ENCODE data around the gene SHROOM1. TPM values are rescaled to one million over a fixed set of nuclear protein-coding genes. Genes with fewer than 3 reads are reported as not detected.

Gene SHROOM1
- total RNA-seq, 5 donors from 2014 or later (not counting 1 experiment from before 2014, with no cell fraction given) = 0.35 to 1.1 (median 0.62) TPM; not detected in 2

GRCh38 chr5:132873119-132873929, 42.9 kb upstream of the SHROOM1 start, which contains the start of gene LEAP2:
Gene LEAP2, plus strand, starts transcription at chr5:132873668. Its CDS starts 27 bp downstream, at chr5:132873695.
- H3K36me3 ChIP-seq (ENCODE audit: control insufficient read depth in 2 of 2, extremely low read depth in 1 of 2, insufficient read depth in 1 of 2, low read length in 1 of 2) = peaks cover 0 to 33% of the 10 kb centered on the region in 2 donors
- Mint-ChIP-seq H3K27me3 (no peaks in the 10 kb centered on the region), H3K36me3 (peaks cover 30% of the 10 kb centered on the region), H3K4me1 (peaks cover 0 to 4% (median 3%) of the 10 kb centered on the region in 3 donors), H3K27ac (peak within 1 kb of the TSS in 1 of 2 donors; percentile 29), H3K4me3 (no peak within 1 kb of the TSS), H3K9me3 (no peaks in the 10 kb centered on the region)
- no peak within 1 kb of the TSS for H3K27ac ChIP-seq (ENCODE audit: low read length)
- DNase-seq (no peak), ATAC-seq (replicated peaks in 1 of 4) (no peak)
- H3K4me1 ChIP-seq (ENCODE audit: control insufficient read depth in 1 of 2, extremely low read depth in 1 of 2, insufficient read depth in 2 of 2, low read length in 2 of 2) = no peaks in the 10 kb centered on the region
- H3K4me3 ChIP-seq (ENCODE audit: control insufficient read depth in 1 of 2, extremely low read depth in 1 of 2, low read length in 1 of 2) = no peak within 1 kb of the TSS
- ChIA-PET POLR2A (interaction anchor here in 1 of 2 donors (0.6 kb wide), 1 partner anchor 453 kb away, joined by 5 read pairs; no protein-coding TSS in a partner anchor), CTCF (interaction anchor here in 1 of 2 donors (0.6 kb wide), 1 partner anchor 45 kb away, joined by 3 read pairs; no protein-coding TSS in a partner anchor)
- 89% methylated on average over 2 of the region's 6 CpGs for WGBS (ENCODE audit: insufficient coverage)
- H3K27me3 ChIP-seq (replicated peaks in 1 of 2; ENCODE audit: control insufficient read depth in 2 of 2, extremely low read depth in 1 of 2, insufficient read depth in 2 of 2, low read length in 1 of 2) = no peaks in the 10 kb centered on the region
- H3K9me3 ChIP-seq = no peaks in the 10 kb centered on the region

- no CpG with 5 or more reads among the region's 1 CpG for WGBS (ENCODE audit: insufficient coverage)
- CTCF ChIA-PET = no interaction called here
Measured at GRCh38 chr5:132872788-132873118, 42.3 kb upstream of the SHROOM1 start.

GRCh38 chr5:132871459-132872284, 41.2 kb upstream of the SHROOM1 start:
- POLR2A ChIA-PET = interaction anchor here (0.7 kb wide), 2 partner anchors 189 to 1497 kb away, joined by 4 read pairs; no protein-coding TSS in a partner anchor

More at GRCh38 chr5:132872788-132873118, 42.3 kb upstream of the SHROOM1 start:
- Mint-ChIP-seq H3K4me1 (peaks cover 2 to 8% (median 6%) of the 10 kb centered on the region in 3 donors), H3K4me3 (no peak overlapping the region), H3K36me3 (peaks cover 31% of the 10 kb centered on the region), H3K9me3 (no peaks in the 10 kb centered on the region), H3K27me3 (no peaks in the 10 kb centered on the region), H3K27ac (peak overlapping the region in 1 of 2 donors; percentile 1)
- POLR2A ChIA-PET = interaction anchor here (0.7 kb wide), 2 partner anchors 188 to 1498 kb away, joined by 4 read pairs; no protein-coding TSS in a partner anchor
- H3K4me3 ChIP-seq (ENCODE audit: control insufficient read depth in 1 of 2, extremely low read depth in 1 of 2, low read length in 1 of 2) = no peak overlapping the region
- H3K36me3 ChIP-seq (ENCODE audit: control insufficient read depth in 2 of 2, extremely low read depth in 1 of 2, insufficient read depth in 1 of 2, low read length in 1 of 2) = peaks cover 0 to 31% of the 10 kb centered on the region in 2 donors
- H3K27me3 ChIP-seq (replicated peaks in 1 of 2; ENCODE audit: control insufficient read depth in 2 of 2, extremely low read depth in 1 of 2, insufficient read depth in 2 of 2, low read length in 1 of 2) = no peaks in the 10 kb centered on the region
- no peak overlapping the region for H3K27ac ChIP-seq (ENCODE audit: low read length)
- H3K4me1 ChIP-seq (ENCODE audit: control insufficient read depth in 1 of 2, extremely low read depth in 1 of 2, insufficient read depth in 2 of 2, low read length in 2 of 2) = peaks cover 0 to 2% of the 10 kb centered on the region in 2 experiments
- no peaks in the 10 kb centered on the region for H3K9me3 ChIP-seq
- DNase-seq = no peak
- no peak for ATAC-seq (replicated peaks in 1 of 4)

GRCh38 chr5:132870801-132871200, 40.4 kb upstream of the SHROOM1 start:
- ATAC-seq (replicated peaks in 1 of 4) (no peak), DNase-seq (no peak)
- Histone ChIP-seq H3K9me3 (no peaks in the 10 kb centered on the region), H3K27me3 (replicated peaks in 1 of 2; ENCODE audit: control insufficient read depth in 2 of 2, extremely low read depth in 1 of 2, insufficient read depth in 2 of 2, low read length in 1 of 2) (no peaks in the 10 kb centered on the region), H3K4me3 (ENCODE audit: control insufficient read depth in 1 of 2, extremely low read depth in 1 of 2, low read length in 1 of 2) (no peak overlapping the region), H3K27ac (ENCODE audit: low read length) (no peak overlapping the region), H3K4me1 (ENCODE audit: control insufficient read depth in 1 of 2, extremely low read depth in 1 of 2, insufficient read depth in 2 of 2, low read length in 2 of 2) (peaks cover 2 to 16% of the 10 kb centered on the region in 2 experiments), H3K36me3 (ENCODE audit: control insufficient read depth in 2 of 2, extremely low read depth in 1 of 2, insufficient read depth in 1 of 2, low read length in 1 of 2) (peaks cover 0 to 32% of the 10 kb centered on the region in 2 donors)
- 93% methylated on average over 2 of the region's 2 CpGs for WGBS (ENCODE audit: insufficient coverage)
- peaks cover 38% of the 10 kb centered on the region for H3K36me3 Mint-ChIP-seq
- peaks cover 20 to 23% (median 21%) of the 10 kb centered on the region in 3 donors for H3K4me1 Mint-ChIP-seq
- ChIA-PET POLR2A (interaction anchor here in 1 of 2 donors (0.6 kb wide), 1 partner anchor 584 kb away, joined by 3 read pairs; no protein-coding TSS in a partner anchor), CTCF (no interaction called here)
- H3K27ac Mint-ChIP-seq = peak overlapping the region in 1 of 2 donors; percentile 43
- no peaks in the 10 kb centered on the region for H3K9me3 Mint-ChIP-seq
- H3K27me3 Mint-ChIP-seq = no peaks in the 10 kb centered on the region
- H3K4me3 Mint-ChIP-seq = no peak overlapping the region

More at GRCh38 chr5:132871459-132872284, 41.2 kb upstream of the SHROOM1 start:
- no peak overlapping the region for H3K27ac ChIP-seq (ENCODE audit: low read length)
- ATAC-seq (replicated peaks in 1 of 4) (no peak), DNase-seq (no peak)
- Mint-ChIP-seq H3K9me3 (no peaks in the 10 kb centered on the region), H3K36me3 (peaks cover 34% of the 10 kb centered on the region), H3K4me1 (peaks cover 11 to 16% (median 14%) of the 10 kb centered on the region in 3 donors), H3K27ac (no peak overlapping the region), H3K4me3 (no peak overlapping the region), H3K27me3 (no peaks in the 10 kb centered on the region)
- no peak overlapping the region for H3K4me3 ChIP-seq (ENCODE audit: control insufficient read depth in 1 of 2, extremely low read depth in 1 of 2, low read length in 1 of 2)
- CTCF ChIA-PET = no interaction called here
- peaks cover 0 to 34% of the 10 kb centered on the region in 2 donors for H3K36me3 ChIP-seq (ENCODE audit: control insufficient read depth in 2 of 2, extremely low read depth in 1 of 2, insufficient read depth in 1 of 2, low read length in 1 of 2)
- H3K27me3 ChIP-seq (replicated peaks in 1 of 2; ENCODE audit: control insufficient read depth in 2 of 2, extremely low read depth in 1 of 2, insufficient read depth in 2 of 2, low read length in 1 of 2) = no peaks in the 10 kb centered on the region
- peaks cover 2 to 11% of the 10 kb centered on the region in 2 experiments for H3K4me1 ChIP-seq (ENCODE audit: control insufficient read depth in 1 of 2, extremely low read depth in 1 of 2, insufficient read depth in 2 of 2, low read length in 2 of 2)
- WGBS (ENCODE audit: insufficient coverage) = 100% methylated on average over 1 of the region's 5 CpGs
- H3K9me3 ChIP-seq = no peaks in the 10 kb centered on the region

GRCh38 chr5:132868754-132869153, 38.3 kb upstream of the SHROOM1 start:
- H3K9me3 Mint-ChIP-seq = no peaks in the 10 kb centered on the region
- no peak overlapping the region for H3K27ac ChIP-seq (ENCODE audit: low read length)
- DNase-seq = no peak
- ATAC-seq (replicated peaks in 1 of 4) = no peak
- H3K36me3 ChIP-seq (ENCODE audit: control insufficient read depth in 2 of 2, extremely low read depth in 1 of 2, insufficient read depth in 1 of 2, low read length in 1 of 2) = peaks cover 0 to 28% of the 10 kb centered on the region in 2 donors
- H3K27me3 ChIP-seq (replicated peaks in 1 of 2; ENCODE audit: control insufficient read depth in 2 of 2, extremely low read depth in 1 of 2, insufficient read depth in 2 of 2, low read length in 1 of 2) = no peaks in the 10 kb centered on the region
- peaks cover 35% of the 10 kb centered on the region for H3K36me3 Mint-ChIP-seq
- peaks cover 27 to 30% (median 27%) of the 10 kb centered on the region in 3 donors for H3K4me1 Mint-ChIP-seq
- H3K27me3 Mint-ChIP-seq = no peaks in the 10 kb centered on the region
- H3K4me3 Mint-ChIP-seq = peak overlapping the region; percentile 39 to 99 (median 98)
- ChIA-PET CTCF (interaction anchor here (0.7 to 2.0 kb wide), 3 partner anchors 14 to 19 kb away, joined by 3 to 6 read pairs (median 4); no protein-coding TSS in a partner anchor), POLR2A (interaction anchor here in 1 of 2 donors (0.5 to 0.6 kb wide), 2 partner anchors 9 to 838 kb away, joined by 3 to 4 read pairs; no protein-coding TSS in a partner anchor)
- no peaks in the 10 kb centered on the region for H3K9me3 ChIP-seq
- H3K27ac Mint-ChIP-seq = no peak overlapping the region
- WGBS (ENCODE audit: insufficient coverage) = 100% methylated on average over 2 of the region's 4 CpGs
- H3K4me1 ChIP-seq (ENCODE audit: control insufficient read depth in 1 of 2, extremely low read depth in 1 of 2, insufficient read depth in 2 of 2, low read length in 2 of 2) = peaks cover 2 to 21% of the 10 kb centered on the region in 2 experiments
- H3K4me3 ChIP-seq (ENCODE audit: control insufficient read depth in 1 of 2, extremely low read depth in 1 of 2, low read length in 1 of 2) = no peak overlapping the region

All from T-cell (primary cell).